ENCODE results near the gene LILRA6. TPM values are rescaled to one million over a fixed set of nuclear protein-coding genes. Genes with fewer than 3 reads are reported as not detected.

The LILRA6 gene
- total RNA-seq, 1 donor from 2014 or later = 1.5 TPM

DNA sequence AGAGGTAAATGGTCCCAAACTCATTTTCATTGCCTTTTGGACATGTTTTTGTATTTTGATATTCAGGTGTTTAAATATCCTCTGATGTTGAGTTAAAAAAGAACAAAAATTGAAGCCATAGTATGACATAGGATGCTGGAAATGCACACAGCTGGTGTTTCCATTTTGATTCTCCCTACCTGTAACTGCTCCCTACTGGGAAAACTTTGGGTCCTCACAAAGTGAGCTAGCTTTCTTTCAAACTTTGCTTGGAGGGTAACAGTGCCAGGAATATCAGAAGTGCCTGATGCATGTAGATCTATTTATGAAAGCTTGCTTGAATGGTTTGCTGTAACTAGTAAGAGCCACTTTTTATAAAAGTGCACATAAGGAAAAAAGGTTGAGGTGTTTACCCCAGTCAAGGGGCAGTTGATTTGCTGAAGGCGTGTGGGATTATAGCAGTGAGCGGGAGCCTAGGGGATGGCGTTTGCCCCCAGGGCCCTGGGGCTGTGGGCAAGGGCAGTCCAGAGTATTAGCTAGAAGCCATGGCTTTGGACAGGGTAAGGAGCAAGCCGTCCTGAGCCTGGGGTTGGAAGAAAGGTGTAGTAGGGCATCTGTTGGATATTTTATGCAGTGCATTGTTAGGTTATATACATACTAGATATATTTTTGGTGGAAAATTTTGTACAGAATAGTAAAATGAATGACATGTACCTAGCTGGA lies 37.7 kb downstream of the LILRA6 start:
- Histone ChIP-seq H3K27me3 (no peaks in the 10 kb centered on the region), H3K27ac (no peak overlapping the region), H3K36me3 (peaks cover 0 to 68% of the 10 kb centered on the region in 2 donors), H3K4me1 (peaks cover 74% of the 10 kb centered on the region), H3K4me3 (no peak overlapping the region), H3K9me3 (no peaks in the 10 kb centered on the region)
- intact Hi-C loops (cut with DNase I) = no loop called here
- TF ChIP-seq POLR2AphosphoS5 (IDR thresholded peaks at IDR 0.05; ENCODE audit: insufficient read depth in 1 of 2, low read depth in 1 of 2) (no peak), POLR2A (IDR thresholded peaks at IDR 0.05) (no peak)
- TF ChIP-seq, protein P1, sequence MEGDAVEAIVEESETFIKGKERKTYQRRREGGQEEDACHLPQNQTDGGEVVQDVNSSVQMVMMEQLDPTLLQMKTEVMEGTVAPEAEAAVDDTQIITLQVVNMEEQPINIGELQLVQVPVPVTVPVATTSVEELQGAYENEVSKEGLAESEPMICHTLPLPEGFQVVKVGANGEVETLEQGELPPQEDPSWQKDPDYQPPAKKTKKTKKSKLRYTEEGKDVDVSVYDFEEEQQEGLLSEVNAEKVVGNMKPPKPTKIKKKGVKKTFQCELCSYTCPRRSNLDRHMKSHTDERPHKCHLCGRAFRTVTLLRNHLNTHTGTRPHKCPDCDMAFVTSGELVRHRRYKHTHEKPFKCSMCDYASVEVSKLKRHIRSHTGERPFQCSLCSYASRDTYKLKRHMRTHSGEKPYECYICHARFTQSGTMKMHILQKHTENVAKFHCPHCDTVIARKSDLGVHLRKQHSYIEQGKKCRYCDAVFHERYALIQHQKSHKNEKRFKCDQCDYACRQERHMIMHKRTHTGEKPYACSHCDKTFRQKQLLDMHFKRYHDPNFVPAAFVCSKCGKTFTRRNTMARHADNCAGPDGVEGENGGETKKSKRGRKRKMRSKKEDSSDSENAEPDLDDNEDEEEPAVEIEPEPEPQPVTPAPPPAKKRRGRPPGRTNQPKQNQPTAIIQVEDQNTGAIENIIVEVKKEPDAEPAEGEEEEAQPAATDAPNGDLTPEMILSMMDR (IDR thresholded peaks at IDR 0.05) = no peak
- no peak for DNase-seq (ENCODE audit: extremely low spot score in 2 of 2)

DNA sequence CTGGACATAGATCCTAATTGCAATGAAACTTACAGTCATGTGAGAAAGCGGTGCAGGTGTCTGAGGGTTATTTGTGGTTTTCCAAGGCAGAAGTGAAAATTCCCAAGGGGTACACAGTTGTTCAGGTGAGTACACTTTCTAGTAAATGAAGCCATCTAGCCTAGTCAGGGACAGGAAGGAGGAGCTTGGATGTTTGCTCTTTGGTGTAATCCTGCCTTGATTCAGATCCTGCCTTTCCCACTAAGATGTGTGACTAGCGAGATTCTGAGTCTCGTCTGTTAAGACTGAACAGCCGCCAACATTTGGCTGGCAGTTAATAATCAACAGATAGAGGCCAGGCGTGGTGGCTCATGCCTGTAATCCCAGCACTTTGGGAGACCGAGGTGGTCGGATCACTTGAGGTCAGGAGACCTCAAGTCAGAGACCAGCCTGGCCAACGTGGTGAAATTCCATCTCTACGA lies 39.4 kb downstream of the LILRA6 start:
- no peak overlapping the region for H3K4me3 ChIP-seq
- peaks cover 0 to 66% of the 10 kb centered on the region in 2 donors for H3K36me3 ChIP-seq
- no peak overlapping the region for H3K27ac ChIP-seq
- H3K27me3 ChIP-seq = no peaks in the 10 kb centered on the region
- DNase-seq (ENCODE audit: extremely low spot score in 2 of 2) = no peak
- H3K4me1 ChIP-seq = peaks cover 61% of the 10 kb centered on the region
- no peaks in the 10 kb centered on the region for H3K9me3 ChIP-seq
- TF ChIP-seq POLR2A (IDR thresholded peaks at IDR 0.05) = no peak
- TF ChIP-seq POLR2AphosphoS5 (IDR thresholded peaks at IDR 0.05; ENCODE audit: insufficient read depth in 1 of 2, low read depth in 1 of 2) = no peak
- TF ChIP-seq, protein P1 (IDR thresholded peaks at IDR 0.05) = no peak
- intact Hi-C loops (cut with DNase I) = no loop called here

DNA sequence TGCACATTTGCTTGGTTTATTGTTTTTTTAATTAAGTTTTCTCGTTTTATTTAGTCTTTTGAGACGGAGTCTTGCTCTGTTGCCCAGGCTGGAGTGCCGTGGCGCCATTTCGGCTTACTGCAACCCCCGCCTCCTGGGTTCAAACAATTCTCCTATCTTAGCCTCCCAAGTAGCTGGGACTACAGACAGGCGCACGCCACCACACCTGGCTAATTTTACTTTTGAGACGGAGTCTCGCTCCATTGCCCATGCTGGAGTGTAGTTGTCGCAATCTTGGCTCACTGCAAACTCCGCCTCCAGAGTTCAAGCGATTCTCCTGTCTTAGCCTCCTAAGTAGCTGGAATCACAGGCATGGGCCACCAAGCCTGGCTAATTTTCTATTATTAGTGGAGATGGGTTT lies 40.6 kb downstream of the LILRA6 start:
- H3K36me3 ChIP-seq = peaks cover 0 to 54% of the 10 kb centered on the region in 2 donors
- H3K4me3 ChIP-seq = peak overlapping the region; percentile 60 to 87
- H3K4me1 ChIP-seq = peaks cover 61% of the 10 kb centered on the region
- no peak for DNase-seq (ENCODE audit: extremely low spot score in 2 of 2)
- no peaks in the 10 kb centered on the region for H3K27me3 ChIP-seq
- no peak for TF ChIP-seq POLR2A (IDR thresholded peaks at IDR 0.05)
- TF ChIP-seq, protein P1 (IDR thresholded peaks at IDR 0.05) = no peak
- no peak for TF ChIP-seq POLR2AphosphoS5 (IDR thresholded peaks at IDR 0.05; ENCODE audit: insufficient read depth in 1 of 2, low read depth in 1 of 2)
- H3K27ac ChIP-seq = no peak overlapping the region
- no peaks in the 10 kb centered on the region for H3K9me3 ChIP-seq
- intact Hi-C loops (cut with DNase I) = no loop called here

DNA sequence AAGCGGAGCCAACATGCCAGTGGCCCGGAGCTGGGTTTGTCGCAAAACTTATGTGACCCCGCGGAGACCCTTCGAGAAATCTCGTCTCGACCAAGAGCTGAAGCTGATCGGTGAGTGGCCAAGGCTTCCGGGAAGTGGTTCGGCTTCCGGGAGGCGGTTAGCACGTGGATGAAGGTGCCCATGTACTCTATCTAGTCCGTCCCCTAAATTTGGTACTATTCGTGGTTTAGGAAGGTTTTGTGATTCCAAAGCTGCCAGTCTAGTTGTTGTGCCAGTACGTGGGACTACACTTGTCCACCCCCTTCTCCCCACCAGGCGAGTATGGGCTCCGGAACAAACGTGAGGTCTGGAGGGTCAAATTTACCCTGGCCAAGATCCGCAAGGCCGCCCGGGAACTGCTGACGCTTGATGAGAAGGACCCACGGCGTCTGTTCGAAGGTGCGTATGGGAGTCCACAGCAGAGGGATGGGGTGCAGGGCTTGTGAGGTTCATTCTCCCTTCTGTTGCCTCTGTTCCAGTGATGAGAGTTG lies 41.4 kb downstream of the LILRA6 start:
- peaks cover 54% of the 10 kb centered on the region for H3K4me1 ChIP-seq

More for the DNA sequence above, 41.4 kb downstream of the LILRA6 start:
- peak overlapping the region; percentile 60 to 87 for H3K4me3 ChIP-seq
- TF ChIP-seq, protein P1 (IDR thresholded peaks at IDR 0.05) = no peak
- no peak for TF ChIP-seq POLR2AphosphoS5 (IDR thresholded peaks at IDR 0.05; ENCODE audit: insufficient read depth in 1 of 2, low read depth in 1 of 2)
- TF ChIP-seq POLR2A (IDR thresholded peaks at IDR 0.05) = no peak
- H3K36me3 ChIP-seq = peaks cover 0 to 47% of the 10 kb centered on the region in 2 donors
- H3K27ac ChIP-seq = peak overlapping the region; percentile 91
- no peaks in the 10 kb centered on the region for H3K27me3 ChIP-seq
- intact Hi-C loops (cut with DNase I) = no loop called here
- DNase-seq (ENCODE audit: extremely low spot score in 2 of 2) = no peak
- no peaks in the 10 kb centered on the region for H3K9me3 ChIP-seq

Data from vagina (tissue), 2 donors.